CD4-positive, CD25-positive, alpha-beta regulatory T cell (primary cell): ENCODE measurements around the gene LRSAM1. TPM values are rescaled to one million over a fixed set of nuclear protein-coding genes. Genes with fewer than 3 reads are reported as not detected.

Experiments
- ATAC-seq, 2 donors: fragments of 150-1000 bp; cut with Tn5 transposase; one replicate each; pipeline ENCODE4 v1.10.0; 2021; ENCODE audit warnings: low read depth in 2 of 2, moderate number of reproducible peaks in 2 of 2, moderate library complexity in 1 of 2
- DNase-seq, 3 donors: peaks; one replicate each; pipeline versions ENCODE4 v3.0.0 to v3.0.0-alpha.2; 2012 to 2022; ENCODE audit warnings: mixed read lengths in 1 of 3
- H3K27ac ChIP-seq: one replicate; pipeline ENCODE4 v1.7.0; 2013; ENCODE audit warnings: mild to moderate bottlenecking, low read length; ENCODE audit not compliant: insufficient read depth, poor library complexity, severe bottlenecking
- H3K27me3 ChIP-seq: one replicate; pipeline ENCODE4 v1.7.0; 2013; ENCODE audit warnings: low read length; ENCODE audit not compliant: control insufficient read depth, insufficient read depth
- H3K36me3 ChIP-seq: one replicate; pipeline ENCODE4 v1.7.0; 2013; ENCODE audit warnings: mild to moderate bottlenecking, low read length, moderate library complexity; ENCODE audit not compliant: control insufficient read depth, insufficient read depth
- H3K4me1 ChIP-seq: 2 replicates; pipeline ENCODE4 v1.7.0; 2013; ENCODE audit warnings: mild to moderate bottlenecking, low read length; ENCODE audit not compliant: insufficient read depth, control insufficient read depth, poor library complexity, severe bottlenecking
- H3K4me3 ChIP-seq: one replicate; pipeline ENCODE4 v1.7.0; 2013; ENCODE audit warnings: low read depth, mild to moderate bottlenecking, low read length, moderate library complexity
- H3K9me3 ChIP-seq, 2 experiments: 1 replicate in 1 of 2; 2 replicates in 1 of 2; pipeline ENCODE4 v1.7.0; 2013; ENCODE audit warnings: low read length in 2 of 2, mild to moderate bottlenecking in 1 of 2, moderate library complexity in 1 of 2; ENCODE audit not compliant: control insufficient read depth in 2 of 2
- H3K27ac Mint-ChIP-seq, 3 donors: one replicate each; pipeline ENCODE4 v1.8.0; 2020 to 2022; ENCODE audit warnings: mild to moderate bottlenecking in 3 of 3, mixed read lengths in 3 of 3, moderate library complexity in 2 of 3
- H3K27me3 Mint-ChIP-seq: one replicate; pipeline ENCODE4 v1.8.0; 2022; ENCODE audit warnings: mild to moderate bottlenecking, mixed read lengths
- H3K36me3 Mint-ChIP-seq: one replicate; pipeline ENCODE4 v1.8.0; 2020; ENCODE audit warnings: mixed read lengths
- H3K4me1 Mint-ChIP-seq, 4 donors: one replicate each; pipeline ENCODE4 v1.8.0; 2020 to 2022; ENCODE audit warnings: mixed read lengths in 4 of 4, mild to moderate bottlenecking in 1 of 4
- H3K4me3 Mint-ChIP-seq, 4 donors: one replicate each; pipeline ENCODE4 v1.8.0; 2020 to 2022; ENCODE audit warnings: mild to moderate bottlenecking in 4 of 4, mixed read lengths in 4 of 4, moderate library complexity in 3 of 4
- H3K9me3 Mint-ChIP-seq, 7 donors: one replicate each; pipeline ENCODE4 v1.8.0; 2020 to 2022; ENCODE audit warnings: mixed read lengths in 7 of 7, mild to moderate bottlenecking in 3 of 7, moderate library complexity in 2 of 7
- polyA plus RNA-seq, 4 donors: library from polyadenylated mRNA; unstranded; fragments of 300-500 nt; fragmentation: Illumina TruSeq; gene quantifications; one replicate each; pipeline ENCODE4 v1.2.3, GENCODE V29; 2021
- total RNA-seq: library from RNA; stranded (reverse); gene quantifications from one replicate; pipeline ENCODE4 v1.2.3, GENCODE V29; 2022

The LRSAM1 gene
- total and polyA plus RNA-seq, 5 donors from 2014 or later: 3.9 to 24.0 (median 5.5) TPM

GRCh38 chr9:127516835-127517607 lies 65.7 kb downstream of the LRSAM1 start:
- H3K4me1 ChIP-seq: no peaks in the 10 kb centered on the region
- no peak overlapping the region for H3K4me3 ChIP-seq
- Mint-ChIP-seq H3K27me3 (no peaks in the 10 kb centered on the region), H3K9me3 (peaks cover 0 to 1% (median 0%) of the 10 kb centered on the region in 7 donors), H3K4me1 (no peaks in the 10 kb centered on the region), H3K4me3 (no peak overlapping the region), H3K36me3 (peaks cover 22% of the 10 kb centered on the region), H3K27ac (no peak overlapping the region)
- no peaks in the 10 kb centered on the region for H3K9me3 ChIP-seq
- ATAC-seq: no peak
- H3K27ac ChIP-seq: no peak overlapping the region
- DNase-seq: no peak
- H3K27me3 ChIP-seq: no peaks in the 10 kb centered on the region
- H3K36me3 ChIP-seq: peaks cover 4% of the 10 kb centered on the region

GRCh38 chr9:127517620-127518019 lies 66.3 kb downstream of the LRSAM1 start:
- Mint-ChIP-seq H3K4me3 (no peak overlapping the region), H3K9me3 (peaks cover 0 to 1% (median 0%) of the 10 kb centered on the region in 7 donors), H3K4me1 (no peaks in the 10 kb centered on the region), H3K36me3 (peaks cover 22% of the 10 kb centered on the region), H3K27me3 (no peaks in the 10 kb centered on the region), H3K27ac (no peak overlapping the region)
- H3K4me1 ChIP-seq: no peaks in the 10 kb centered on the region
- H3K9me3 ChIP-seq: no peaks in the 10 kb centered on the region
- H3K4me3 ChIP-seq: no peak overlapping the region
- no peak overlapping the region for H3K27ac ChIP-seq
- peaks cover 4% of the 10 kb centered on the region for H3K36me3 ChIP-seq
- DNase-seq (no peak), ATAC-seq (no peak)
- H3K27me3 ChIP-seq: no peaks in the 10 kb centered on the region

- Histone ChIP-seq H3K4me1 (no peaks in the 10 kb centered on the region), H3K27ac (no peak overlapping the region), H3K36me3 (peaks cover 7% of the 10 kb centered on the region), H3K9me3 (peaks cover 1 to 2% of the 10 kb centered on the region in 2 experiments), H3K4me3 (no peak overlapping the region), H3K27me3 (no peaks in the 10 kb centered on the region)
- no peaks in the 10 kb centered on the region for H3K27me3 Mint-ChIP-seq
- peaks cover 19% of the 10 kb centered on the region for H3K36me3 Mint-ChIP-seq
- H3K4me1 Mint-ChIP-seq: no peaks in the 10 kb centered on the region
- no peak overlapping the region for H3K4me3 Mint-ChIP-seq
- ATAC-seq: no peak
- peaks cover 0 to 1% (median 0%) of the 10 kb centered on the region in 7 donors for H3K9me3 Mint-ChIP-seq
- DNase-seq: no peak
- H3K27ac Mint-ChIP-seq: no peak overlapping the region
Observed at GRCh38 chr9:127518091-127518856, 67.0 kb downstream of the LRSAM1 start.

- Histone ChIP-seq H3K27me3 (no peaks in the 10 kb centered on the region), H3K27ac (no peak overlapping the region), H3K36me3 (peaks cover 11% of the 10 kb centered on the region), H3K4me3 (no peak overlapping the region), H3K9me3 (peaks cover 3 to 12% of the 10 kb centered on the region in 2 experiments), H3K4me1 (no peaks in the 10 kb centered on the region)
- peaks cover 0 to 1% (median 0%) of the 10 kb centered on the region in 7 donors for H3K9me3 Mint-ChIP-seq
- ATAC-seq: peak; percentile 57 to 58
- no peak overlapping the region for H3K27ac Mint-ChIP-seq
- DNase-seq: no peak
- peaks cover 18% of the 10 kb centered on the region for H3K36me3 Mint-ChIP-seq
- no peak overlapping the region for H3K4me3 Mint-ChIP-seq
- no peaks in the 10 kb centered on the region for H3K4me1 Mint-ChIP-seq
- H3K27me3 Mint-ChIP-seq: no peaks in the 10 kb centered on the region
Observed at GRCh38 chr9:127519301-127520166, 68.2 kb downstream of the LRSAM1 start.

GRCh38 chr9:127520941-127521918 lies 69.9 kb downstream of the LRSAM1 start:
- H3K36me3 ChIP-seq: peaks cover 16% of the 10 kb centered on the region
- H3K4me1 ChIP-seq: no peaks in the 10 kb centered on the region
- Mint-ChIP-seq H3K27me3 (no peaks in the 10 kb centered on the region), H3K9me3 (peaks cover 0 to 6% (median 1%) of the 10 kb centered on the region in 7 donors), H3K4me3 (no peak overlapping the region), H3K36me3 (peaks cover 28% of the 10 kb centered on the region), H3K4me1 (no peaks in the 10 kb centered on the region), H3K27ac (no peak overlapping the region)
- H3K27ac ChIP-seq: no peak overlapping the region
- no peak for ATAC-seq
- H3K9me3 ChIP-seq: peaks cover 9 to 27% of the 10 kb centered on the region in 2 experiments
- no peak for DNase-seq
- no peaks in the 10 kb centered on the region for H3K27me3 ChIP-seq
- H3K4me3 ChIP-seq: no peak overlapping the region

GRCh38 chr9:127521919-127522304 lies 70.6 kb downstream of the LRSAM1 start:
- DNase-seq (no peak), ATAC-seq (no peak)
- peaks cover 9 to 27% of the 10 kb centered on the region in 2 experiments for H3K9me3 ChIP-seq
- H3K27ac ChIP-seq: no peak overlapping the region
- Mint-ChIP-seq H3K27me3 (no peaks in the 10 kb centered on the region), H3K9me3 (peaks cover 0 to 7% (median 1%) of the 10 kb centered on the region in 7 donors), H3K27ac (no peak overlapping the region), H3K4me3 (no peak overlapping the region), H3K36me3 (peaks cover 26% of the 10 kb centered on the region), H3K4me1 (no peaks in the 10 kb centered on the region)
- no peak overlapping the region for H3K4me3 ChIP-seq
- no peaks in the 10 kb centered on the region for H3K4me1 ChIP-seq
- no peaks in the 10 kb centered on the region for H3K27me3 ChIP-seq
- peaks cover 12% of the 10 kb centered on the region for H3K36me3 ChIP-seq
